HG02678 (cell line): ENCODE measurements around the gene SH3RF3.
"Not testable (repeated sequence)": the region's sequence is repeated elsewhere in the genome, so short reads cannot be mapped to it uniquely, and the experiment has no call there.

Experiments
- ATAC-seq: cut with Tn5 transposase; IDR thresholded peaks from one replicate; pipeline ENCODE4 v1.9.1; 2021; ENCODE audit warnings: mild to moderate bottlenecking, moderate library complexity; ENCODE audit not compliant: unreplicated experiment

SH3RF3 gene

DNA sequence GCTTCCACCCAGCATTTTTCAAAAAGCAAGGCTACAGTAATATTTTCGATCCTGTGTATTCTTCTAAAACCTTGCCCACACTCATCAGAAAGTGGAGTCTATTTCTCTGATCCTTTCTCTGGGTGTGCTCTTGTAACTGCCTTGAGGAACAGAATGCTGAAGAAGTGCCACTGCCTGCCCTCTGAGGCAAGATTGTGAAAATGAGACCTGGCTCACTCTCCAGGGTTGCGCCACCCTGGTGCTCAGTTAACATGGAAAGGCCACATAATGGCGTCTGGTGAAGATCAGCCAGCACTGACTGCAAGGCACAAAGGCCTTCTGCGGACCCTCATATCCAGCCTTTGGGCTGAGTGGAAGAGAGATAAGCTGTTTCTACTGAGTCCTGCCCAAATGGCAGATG is 11.2 kb upstream of the SH3RF3 start:
- no peak for ATAC-seq

DNA sequence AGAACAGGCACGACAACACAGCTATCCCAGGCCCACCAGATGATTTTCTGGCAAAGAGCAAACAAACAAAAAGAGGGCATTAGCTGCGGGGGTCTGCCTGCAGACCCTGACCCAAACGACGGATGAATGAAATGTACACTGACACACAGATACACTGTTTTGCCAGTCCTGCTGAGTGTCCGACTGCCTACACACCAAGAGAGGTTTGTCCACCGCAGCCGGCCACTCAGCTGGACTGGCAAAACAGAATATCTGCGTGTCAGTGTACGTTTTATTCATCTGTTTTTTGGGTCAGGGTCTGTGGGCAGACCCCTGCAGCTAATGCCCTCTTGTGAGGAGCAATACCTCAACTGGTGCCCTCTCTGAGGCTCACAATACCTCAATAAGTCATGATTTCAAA is 10.7 kb upstream of the SH3RF3 start:
- ATAC-seq: no peak

DNA sequence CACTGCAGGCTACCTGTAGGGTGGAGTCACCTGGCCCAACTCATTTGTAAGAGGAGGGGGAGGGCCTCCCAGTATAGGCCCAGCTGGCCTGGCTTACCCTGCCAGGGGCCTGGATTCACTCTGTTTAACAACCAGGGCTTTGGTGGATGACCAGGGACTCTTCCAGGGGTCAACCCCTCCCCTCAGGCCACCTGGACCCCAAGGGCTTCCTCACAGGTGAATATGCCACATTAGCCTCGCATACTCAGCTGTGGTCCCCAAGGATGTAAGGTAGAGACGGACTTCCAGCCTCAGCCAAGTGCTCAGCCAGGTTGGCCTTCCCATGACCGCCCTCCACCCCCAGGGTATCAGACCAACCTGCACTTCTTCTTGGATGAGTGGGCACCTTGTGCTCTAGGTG is 8.8 kb upstream of the SH3RF3 start:
- no peak for ATAC-seq

DNA sequence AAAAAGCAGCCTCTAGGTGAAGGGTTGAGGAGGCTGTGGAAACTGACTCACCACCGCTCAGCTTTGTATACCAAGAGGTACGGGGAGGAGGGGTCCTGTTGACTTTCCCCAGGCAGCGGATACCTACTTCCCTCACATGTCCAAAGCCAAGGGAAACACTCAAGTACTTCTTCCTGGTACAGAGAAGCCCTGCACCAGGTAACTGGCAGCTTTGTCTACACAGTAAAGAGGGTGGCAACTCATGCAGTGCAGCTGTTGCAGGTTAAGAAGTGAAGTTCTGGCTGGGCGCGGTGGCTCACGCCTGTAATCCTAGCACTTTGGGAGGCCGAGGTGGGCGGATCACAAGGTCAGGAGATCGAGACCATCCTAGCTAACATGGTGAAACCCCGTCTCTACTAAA is 8.3 kb upstream of the SH3RF3 start:
- not testable (repeated sequence) for ATAC-seq

DNA sequence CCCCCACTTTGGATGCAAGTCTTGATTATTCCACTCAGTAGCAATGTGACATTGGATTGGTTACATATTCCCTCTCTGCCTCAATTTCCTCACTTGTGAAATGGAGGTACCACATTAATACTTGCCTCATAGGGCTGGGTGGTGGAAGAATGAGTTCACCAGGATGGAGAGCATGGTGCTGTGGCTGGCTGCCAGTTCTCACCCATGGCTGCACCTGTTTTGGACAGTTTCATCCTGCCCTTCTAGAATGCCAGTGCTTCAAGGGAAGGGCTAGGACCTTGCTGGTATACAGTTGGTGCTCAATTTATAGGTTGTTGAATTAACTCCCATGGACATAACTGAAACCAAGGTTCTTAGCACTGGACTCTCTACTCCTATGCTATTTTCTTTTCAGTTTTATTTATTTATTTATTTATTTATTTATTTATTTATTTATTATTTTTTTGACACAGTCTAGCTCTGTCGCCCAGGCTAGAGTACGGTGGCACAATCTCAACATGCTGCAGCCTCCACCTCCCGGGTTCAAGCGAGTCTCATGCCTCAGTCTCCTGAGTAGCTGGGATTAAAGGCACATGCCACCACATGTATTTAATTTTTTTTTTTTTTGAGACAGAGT is 5.3 kb upstream of the SH3RF3 start:
- ATAC-seq: no peak

DNA sequence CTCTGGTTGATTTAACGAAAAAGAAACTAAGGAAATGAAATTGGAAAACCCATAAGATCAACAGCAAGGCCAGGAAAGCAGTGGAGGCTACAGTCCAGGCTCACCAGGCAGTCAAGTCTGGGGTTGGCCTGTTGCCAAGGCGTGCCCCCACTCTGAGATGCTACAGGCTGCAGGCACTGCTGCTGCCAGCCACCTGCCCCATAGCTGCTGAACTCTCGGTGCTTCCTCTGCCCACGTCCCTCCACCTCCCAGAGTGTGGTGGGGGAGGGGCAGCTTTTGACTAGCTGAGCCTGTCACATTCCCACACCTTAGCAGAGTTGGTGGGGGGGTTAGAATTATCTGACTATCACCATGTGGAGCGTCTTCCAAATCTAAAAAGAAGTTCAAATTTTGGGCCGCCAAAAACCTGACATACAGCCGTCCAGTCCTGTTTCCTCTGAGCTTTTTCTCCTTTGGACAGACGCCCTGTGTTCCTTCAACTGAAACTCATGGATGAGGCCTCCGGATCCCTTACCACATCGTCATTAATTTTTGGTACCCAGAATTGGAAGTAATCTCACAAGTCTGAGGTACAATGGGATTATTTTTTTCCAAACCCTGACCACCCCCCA is 3.9 kb upstream of the SH3RF3 start:
- no peak for ATAC-seq

DNA sequence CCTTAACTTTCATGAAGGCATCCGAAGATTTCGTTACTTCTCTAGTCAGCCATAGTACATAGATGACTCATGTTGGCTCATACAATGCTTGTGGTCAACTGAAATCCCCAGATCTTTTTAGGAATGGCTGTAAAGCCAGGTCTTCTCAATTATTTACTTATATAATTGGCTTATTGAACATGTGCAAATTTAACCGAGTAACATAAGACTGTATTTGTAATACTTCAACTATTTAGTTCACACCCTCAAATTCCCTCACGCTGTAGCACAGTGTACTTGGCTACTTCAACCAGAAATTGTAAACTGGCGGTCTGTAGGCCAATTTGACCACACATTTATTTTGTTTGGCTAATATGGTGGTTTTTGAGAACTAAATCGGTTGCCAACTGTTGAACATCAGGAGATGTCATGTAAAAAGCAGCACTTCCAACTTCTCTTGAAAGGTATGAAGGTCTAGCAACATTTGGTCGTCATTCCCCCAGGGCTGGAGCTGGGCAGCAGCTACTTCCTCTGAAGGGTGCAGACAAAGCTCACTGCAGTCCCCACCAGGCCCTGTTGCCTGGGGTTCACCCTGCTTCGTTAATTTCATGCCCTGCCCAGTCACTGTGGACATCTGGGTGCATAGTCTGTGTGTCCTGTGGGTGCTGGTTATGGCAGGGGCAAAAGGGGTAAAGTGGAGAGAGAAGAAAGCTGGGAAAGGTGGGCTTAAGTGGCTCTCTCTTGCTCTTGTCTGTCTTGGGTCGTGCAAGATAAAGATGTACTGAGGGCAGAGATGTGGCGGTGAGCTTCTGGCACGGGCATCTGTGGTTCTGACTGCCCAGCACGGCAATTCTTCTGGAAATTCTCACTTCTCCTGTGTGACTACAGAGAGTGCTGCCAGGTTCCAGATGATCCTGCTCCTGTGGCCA is 3.2 kb upstream of the SH3RF3 start:
- ATAC-seq: no peak

DNA sequence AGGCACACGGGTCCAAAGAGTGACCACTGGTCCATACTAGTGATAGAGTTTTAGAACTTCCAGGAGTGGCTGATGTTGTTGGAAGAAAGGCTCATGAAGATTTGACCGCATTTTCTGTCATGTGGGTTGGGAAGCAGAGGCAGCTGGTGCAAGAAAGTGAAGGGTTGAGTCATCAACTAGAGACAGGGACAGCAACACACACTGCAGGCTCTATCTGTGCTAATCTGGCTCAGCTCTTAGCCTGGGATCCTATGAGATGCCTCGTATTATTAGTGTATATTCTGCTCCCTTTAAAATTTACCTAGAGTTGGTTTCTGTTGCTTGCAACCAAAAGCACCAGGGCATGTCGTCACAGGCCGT is 2.5 kb upstream of the SH3RF3 start:
- no peak for ATAC-seq

DNA sequence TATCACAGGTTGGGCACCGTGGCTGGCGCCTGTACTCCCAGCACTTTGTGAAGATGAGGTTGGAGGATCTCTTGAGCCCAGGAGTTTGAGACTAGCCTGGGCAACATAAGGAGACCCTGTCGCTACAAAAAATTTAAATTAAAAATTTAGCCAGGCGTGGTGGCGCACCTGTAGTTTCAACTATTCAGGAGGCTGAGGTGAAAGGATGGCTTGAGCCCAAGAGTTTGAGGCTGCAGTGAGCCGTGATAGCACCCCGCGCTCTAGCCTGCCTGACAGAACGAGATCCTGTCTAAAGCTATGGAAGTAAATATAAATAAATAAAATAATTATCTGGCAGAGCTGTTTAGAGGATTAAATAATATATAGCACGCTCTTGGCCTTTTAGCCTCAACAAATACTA is 1.4 kb upstream of the SH3RF3 start:
- ATAC-seq: no peak

DNA sequence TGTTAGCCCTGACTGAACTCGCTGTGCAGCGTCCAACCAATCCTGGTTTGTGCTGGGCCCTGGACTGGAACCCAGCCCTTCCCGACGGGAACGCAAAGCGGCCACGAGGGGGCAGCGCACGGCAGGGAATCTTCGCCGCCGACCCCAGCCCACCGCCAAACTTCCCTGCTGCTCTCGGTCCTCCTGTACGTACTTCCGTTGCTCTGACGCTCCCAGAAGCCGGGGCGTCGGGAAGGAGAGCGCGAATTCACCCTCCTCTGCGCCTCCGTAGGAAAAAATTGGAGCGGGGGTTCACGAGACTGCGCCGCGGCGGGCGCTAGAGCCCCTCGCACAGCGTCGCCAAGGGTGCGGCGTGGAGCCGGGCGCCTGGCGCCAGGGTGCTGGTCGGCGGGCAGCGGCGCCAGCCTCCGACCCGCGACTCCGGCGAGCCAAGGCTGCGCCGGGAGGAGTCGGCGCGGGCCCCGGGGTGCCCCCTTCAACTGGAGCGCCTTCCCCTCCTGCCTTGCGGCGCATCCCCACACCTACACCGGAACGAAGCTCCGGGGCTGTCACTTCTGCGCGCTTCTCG is 873 bp upstream of the SH3RF3 start:
- peak; percentile 65 for ATAC-seq

DNA sequence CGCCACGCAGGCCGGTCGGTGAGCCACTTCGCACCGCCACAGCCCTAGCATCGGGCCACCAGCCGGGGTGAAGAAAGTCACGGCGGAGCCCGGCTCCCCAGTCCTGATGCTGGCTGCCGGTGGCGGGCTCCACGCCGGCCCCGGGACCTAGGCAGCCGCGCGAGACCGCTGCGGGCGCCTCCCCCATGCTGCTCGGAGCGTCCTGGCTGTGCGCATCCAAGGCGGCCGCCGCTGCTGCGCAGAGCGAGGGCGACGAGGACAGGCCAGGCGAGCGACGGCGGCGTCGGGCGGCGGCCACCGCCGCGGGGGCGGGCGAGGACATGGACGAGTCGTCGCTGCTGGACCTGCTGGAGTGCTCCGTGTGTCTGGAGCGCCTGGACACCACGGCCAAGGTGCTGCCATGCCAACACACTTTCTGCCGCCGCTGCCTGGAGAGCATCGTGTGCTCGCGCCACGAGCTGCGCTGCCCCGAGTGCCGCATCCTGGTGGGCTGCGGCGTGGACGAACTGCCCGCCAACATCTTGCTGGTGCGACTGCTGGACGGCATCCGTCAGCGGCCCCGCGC is 433 bp downstream of the SH3RF3 start:
- ATAC-seq: peak; percentile 22

DNA sequence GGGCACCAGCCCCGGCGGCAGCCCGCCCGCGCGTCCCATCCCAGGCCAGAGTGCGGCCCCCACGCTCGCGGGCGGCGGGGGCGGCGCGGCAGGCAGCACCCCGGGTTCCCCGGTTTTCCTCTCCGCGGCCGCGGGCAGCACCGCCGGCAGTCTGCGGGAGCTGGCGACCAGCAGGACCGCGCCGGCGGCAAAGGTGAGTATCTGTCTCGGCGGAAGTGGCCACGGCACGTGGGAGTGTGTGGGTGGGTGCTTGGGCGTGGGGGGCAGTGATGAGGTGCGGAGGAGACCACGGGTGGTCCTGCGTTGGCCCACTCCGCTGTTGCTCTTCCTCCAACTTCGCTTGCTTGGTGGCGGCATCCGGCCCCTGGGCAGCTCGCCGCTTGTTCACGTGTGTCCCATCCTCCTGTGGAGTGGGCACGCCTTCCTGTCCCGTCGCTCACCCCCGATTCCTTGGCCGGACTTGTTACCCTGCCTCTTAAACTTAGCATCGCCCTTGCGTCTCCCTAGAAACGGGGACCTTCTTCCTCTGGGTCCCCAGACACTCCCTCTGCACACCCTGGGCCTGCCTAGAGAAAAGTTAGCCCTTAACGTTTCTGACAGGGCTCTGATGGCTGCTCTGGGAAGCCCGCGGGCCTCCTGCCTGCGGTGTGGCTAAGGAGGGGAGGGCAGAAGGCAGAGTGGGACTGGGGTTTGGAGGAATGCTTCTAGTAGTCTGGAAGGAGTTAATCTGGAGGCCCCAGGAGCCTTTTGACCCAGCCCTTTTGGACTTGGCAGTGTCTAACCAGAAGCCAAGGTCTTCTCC is 1.1 kb downstream of the SH3RF3 start:
- no peak for ATAC-seq

DNA sequence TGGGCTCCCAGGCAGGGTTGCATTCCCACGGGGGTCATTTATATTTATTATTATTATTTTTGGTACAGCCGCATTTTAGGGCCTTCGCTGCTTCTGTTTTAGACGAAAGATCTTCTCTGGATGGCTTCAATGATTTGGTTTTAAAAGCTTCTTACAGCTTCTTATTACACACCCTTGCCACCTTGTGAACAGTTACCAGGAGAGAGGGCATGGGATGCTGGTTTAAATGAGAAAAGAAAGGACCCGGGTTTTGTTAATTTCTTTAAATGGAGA is 1.7 kb downstream of the SH3RF3 start:
- ATAC-seq: no peak

DNA sequence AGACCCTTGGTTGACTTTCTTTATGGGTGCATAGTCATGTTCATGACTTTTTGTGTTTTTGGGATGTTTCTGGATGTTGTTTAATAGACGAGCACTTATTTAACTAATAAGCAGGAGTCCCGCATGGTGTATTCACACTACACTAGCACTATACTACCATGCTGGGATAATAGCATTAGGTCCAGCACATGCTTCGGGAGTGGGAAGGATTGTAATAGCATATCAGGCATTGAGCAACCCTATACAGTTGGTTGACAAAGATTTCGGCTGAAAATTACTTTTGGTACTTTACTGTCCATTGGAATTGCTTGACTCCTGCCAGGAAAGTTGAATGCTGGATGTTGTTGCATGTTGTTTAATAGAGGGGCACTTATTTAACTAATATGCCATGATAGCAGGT is 2.8 kb downstream of the SH3RF3 start:
- no peak for ATAC-seq

DNA sequence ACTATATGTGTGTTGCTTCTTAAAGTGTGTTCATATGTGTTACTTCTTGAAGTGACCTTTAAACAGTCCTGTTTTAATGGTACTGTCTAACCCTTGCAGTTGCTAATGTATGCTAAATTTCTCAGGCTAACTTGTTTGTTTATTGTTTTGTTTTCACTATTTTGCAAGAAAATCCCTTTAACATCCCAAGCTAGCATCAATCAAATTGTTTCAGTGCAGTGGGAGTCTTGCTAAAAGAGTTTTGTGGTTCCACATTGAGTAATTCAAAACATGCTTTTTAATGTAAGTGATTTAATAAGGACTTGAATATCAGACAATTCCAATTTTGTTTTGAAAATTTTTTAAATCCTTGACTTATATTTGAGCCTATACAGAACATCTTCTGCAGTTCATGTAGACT is 3.6 kb downstream of the SH3RF3 start:
- ATAC-seq: no peak

DNA sequence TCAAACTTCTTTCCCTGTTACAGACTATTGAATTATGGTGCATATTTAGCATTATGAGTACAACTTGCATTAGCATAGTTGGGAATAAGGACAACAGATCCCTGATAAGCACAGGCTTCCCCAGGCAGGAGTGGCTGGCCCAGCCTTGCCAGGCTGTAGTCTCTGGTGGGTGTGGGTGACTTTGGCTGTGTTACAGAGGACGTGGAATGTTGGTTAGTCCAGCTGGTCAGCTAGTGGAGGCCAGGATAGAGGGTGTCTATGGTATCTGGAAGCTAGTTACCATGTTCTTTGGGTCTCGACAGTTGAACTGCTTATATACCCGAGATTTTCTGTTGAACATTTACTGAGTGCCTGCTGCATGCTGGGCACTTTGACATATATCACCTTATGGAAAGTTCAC is 4.7 kb downstream of the SH3RF3 start:
- ATAC-seq: no peak

DNA sequence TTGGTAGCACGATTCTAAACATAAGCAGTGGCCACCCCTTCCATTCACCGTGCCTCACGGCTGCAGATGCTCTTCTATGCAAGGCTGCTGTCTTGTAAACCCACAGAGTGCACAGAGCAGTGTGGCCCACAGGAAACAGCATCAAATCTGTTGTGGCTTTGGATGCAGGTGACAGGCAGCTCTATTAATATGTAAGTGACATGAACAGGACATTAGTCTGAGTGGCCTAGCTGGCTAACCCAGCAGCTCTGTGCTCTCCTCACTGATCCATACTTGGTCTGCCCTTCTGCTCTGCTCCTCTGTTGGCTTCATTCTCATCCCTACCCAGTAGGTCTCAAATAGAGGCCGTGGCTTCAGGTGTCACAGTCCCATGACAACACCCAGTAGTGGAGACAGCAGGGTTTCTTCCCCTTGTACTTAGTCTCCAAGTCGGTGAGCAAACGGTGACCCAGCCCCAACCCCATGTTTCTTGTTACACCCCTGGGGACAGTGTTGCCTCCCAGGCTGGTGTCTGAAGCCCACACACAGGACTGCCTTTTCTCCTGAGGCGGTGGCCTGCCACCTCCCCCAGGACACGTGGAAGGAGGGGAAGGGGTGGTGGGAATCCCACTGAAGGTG is 5.8 kb downstream of the SH3RF3 start:
- ATAC-seq: no peak

DNA sequence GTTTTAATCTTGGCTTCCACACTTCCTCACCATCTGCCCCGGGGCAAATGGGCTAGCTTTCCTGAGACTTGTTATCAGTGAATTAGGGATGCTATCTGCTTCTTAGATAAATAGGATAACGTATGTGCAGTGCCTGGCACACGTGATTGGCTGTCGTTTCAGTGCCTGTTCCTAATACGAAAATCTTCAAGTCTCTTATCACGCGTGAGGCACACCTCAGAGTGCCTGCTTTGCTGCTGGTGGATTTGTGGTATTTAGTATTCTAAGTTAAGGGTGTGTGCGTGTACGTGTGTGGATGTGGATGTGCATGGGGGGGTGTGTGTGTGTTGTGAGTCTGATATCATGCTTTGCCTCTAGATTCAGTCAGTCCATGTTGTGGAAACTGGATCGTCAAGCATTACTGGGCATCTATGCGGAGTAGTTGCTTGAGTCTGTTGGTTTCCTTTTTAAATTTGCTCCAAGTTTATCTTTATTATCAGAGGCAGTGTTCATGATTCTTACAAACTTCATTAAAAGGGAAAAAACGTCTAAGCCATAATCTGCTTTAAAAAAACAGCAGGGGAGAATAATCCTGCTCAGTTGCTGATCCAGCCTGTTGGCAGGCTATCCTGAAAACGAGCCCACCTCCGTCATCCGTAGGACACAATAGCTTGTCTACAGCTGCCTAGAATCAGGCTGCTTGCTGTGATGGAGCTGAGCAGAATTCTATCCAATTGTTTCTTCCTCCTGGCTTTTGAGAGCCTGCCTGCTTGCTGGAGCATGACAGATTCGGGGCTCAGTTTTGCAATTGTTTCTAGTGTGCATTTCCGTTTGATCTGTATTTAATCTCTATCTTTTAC is 6.6 kb downstream of the SH3RF3 start:
- ATAC-seq: no peak

DNA sequence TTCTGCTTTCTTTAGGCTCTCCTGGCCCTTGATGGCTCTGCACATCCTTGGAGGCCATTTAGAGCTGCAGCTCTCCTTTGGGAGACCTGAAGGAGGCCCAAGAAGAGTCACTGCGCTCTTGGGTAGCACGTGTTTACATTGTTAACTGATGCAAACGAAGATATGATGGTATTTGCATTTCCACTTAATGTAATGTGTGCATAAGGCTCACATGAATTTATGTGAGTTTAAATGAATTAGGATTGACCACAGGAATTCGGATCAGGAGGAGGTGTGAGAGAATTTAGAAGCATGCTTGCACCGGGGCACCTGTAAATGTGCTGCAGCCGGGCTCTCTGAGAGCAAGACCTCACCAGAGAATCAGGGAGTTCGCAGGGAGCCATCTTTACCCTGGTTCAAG is 7.5 kb downstream of the SH3RF3 start:
- no peak for ATAC-seq

DNA sequence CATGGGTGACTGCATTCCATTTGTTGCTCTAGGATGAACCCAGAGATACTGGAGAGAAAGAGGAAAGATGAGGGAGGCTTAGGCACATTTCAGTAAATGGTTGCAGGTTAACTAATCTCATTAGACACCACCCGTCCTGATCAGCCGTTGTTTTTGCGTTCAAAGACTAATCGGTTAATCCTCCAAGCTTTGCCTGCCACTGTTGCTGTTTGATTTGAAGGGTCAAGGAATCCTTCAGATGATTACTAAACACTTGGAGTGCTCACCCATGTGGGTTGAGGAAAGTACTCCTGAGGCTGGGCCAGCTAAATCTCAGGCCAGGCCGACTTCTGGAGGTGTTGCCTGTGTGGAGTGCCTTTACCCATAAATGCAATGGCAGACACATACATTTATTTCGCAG is 8.6 kb downstream of the SH3RF3 start:
- no peak for ATAC-seq
